SK-N-MC (cell line): Measurements from ENCODE around the gene AURKB.

ENCODE experiments used
- EZH2 ChIP-seq: fragments of 200-600 bp; sonication (generic); IDR thresholded peaks from one replicate; pipeline ENCODE4 v1.6.1; 2017; ENCODE audit warnings: antibody characterized with exemption
- POLR2AphosphoS5 ChIP-seq: IDR thresholded peaks from 2 replicates; pipeline ENCODE4 v1.6.1; 2012; ENCODE audit warnings: mild to moderate bottlenecking, low read depth, low read length, borderline replicate concordance

DNA sequence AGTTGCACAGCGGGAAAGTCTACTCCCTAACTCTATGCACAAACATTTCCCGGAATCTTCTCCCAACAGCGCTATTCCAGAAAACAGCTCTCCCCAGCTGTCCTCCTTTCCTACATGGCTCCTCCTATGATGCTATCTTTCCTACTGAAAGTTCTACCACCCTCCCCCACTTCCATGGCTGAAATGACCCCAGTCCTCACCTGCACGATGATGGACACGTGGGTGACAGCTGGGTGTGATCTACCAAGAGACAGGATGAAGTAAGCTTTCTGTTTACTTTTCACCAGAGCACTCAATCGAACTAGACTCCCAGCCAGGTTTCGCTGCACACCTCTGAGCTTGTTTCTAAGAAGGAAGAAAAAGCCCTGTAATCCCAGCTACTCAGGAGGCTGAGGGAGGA, 26.8 kb upstream of the AURKB start:
- TF ChIP-seq POLR2AphosphoS5 (no peak), EZH2 (no peak)
